HepG2 (cell line): ENCODE results near the gene ZNF883.
"Not testable (repeated sequence)": the region's sequence is repeated elsewhere in the genome, so short reads cannot be mapped to it uniquely, and the experiment has no call there.

Experiments
- ELF4 ChIP-seq: sonication (generic); formaldehyde crosslinking; IDR thresholded peaks from 2 replicates; pipeline ENCODE4 v1.5.0; 2020; ENCODE audit warnings: missing genetic modification reagents, mild to moderate bottlenecking, moderate library complexity, borderline replicate concordance
- GTF2F1 ChIP-seq: fragments of 150-350 bp; IDR thresholded peaks from 2 replicates; pipeline ENCODE4 v1.6.1; 2014; ENCODE audit warnings: low read length
- HMGXB3 ChIP-seq: sonication (generic); formaldehyde crosslinking; IDR thresholded peaks from 2 replicates; pipeline ENCODE4 v1.4.0; 2020; ENCODE audit warnings: missing genetic modification reagents, borderline replicate concordance
- PAX8 ChIP-seq: sonication (generic); formaldehyde crosslinking; IDR thresholded peaks from 2 replicates; pipeline ENCODE4 v1.8.0; 2022; ENCODE audit warnings: mild to moderate bottlenecking, missing genetic modification reagents, borderline replicate concordance
- ZBTB33 ChIP-seq: sonication (generic); formaldehyde crosslinking; IDR thresholded peaks from 2 replicates; pipeline ENCODE4 v1.4.0; 2020; ENCODE audit warnings: missing genetic modification reagents
- ZNF274 ChIP-seq: sonication (generic); formaldehyde crosslinking; IDR thresholded peaks from 2 replicates; pipeline ENCODE4 v1.5.1; 2020; ENCODE audit warnings: mild to moderate bottlenecking, missing genetic modification reagents

GRCh38 chr9:113059581-113060284 is 47.7 kb upstream of the ZNF883 start:
- not testable (repeated sequence) for TF ChIP-seq HMGXB3 (CRISPR knock-in tag); ZBTB33 (CRISPR knock-in tag); PAX8; ZNF274; ELF4; GTF2F1
